WTC11 (cell line): ENCODE data around the gene BICC1. TPM values are rescaled to one million over a fixed set of nuclear protein-coding genes. Genes with fewer than 3 reads are reported as not detected.

Experiments
- ATAC-seq: fragments of 200-7000 bp; cut with Tn5 transposase; 2 replicates; pipeline ENCODE4 v1.10.0; 2021; ENCODE audit warnings: mild to moderate bottlenecking, moderate library complexity
- CTCF ChIA-PET: fragments of 300-600 bp; sonication (Branson Sonifier 250); formaldehyde crosslinking; loops from one replicate; lab custom pipeline; 2021; ENCODE audit warnings: antibody characterized with exemption; lab: Charles Lee
- POLR2A ChIA-PET: fragments of 350-600 bp; sonication (Branson Sonifier 250); formaldehyde crosslinking; loops from one replicate; lab custom pipeline; 2021; ENCODE audit warnings: antibody characterized with exemption; lab: Charles Lee
- DNase-seq: peaks from one replicate; pipeline ENCODE4 v3.0.0; 2021; ENCODE audit warnings: low spot score
- H3K27ac Mint-ChIP-seq: 2 replicates; pipeline ENCODE4 v1.8.0; 2021; ENCODE audit warnings: mixed read lengths
- H3K27me3 Mint-ChIP-seq: 2 replicates; pipeline ENCODE4 v1.8.0; 2021; ENCODE audit warnings: low read depth, mild to moderate bottlenecking, moderate library complexity, mixed read lengths
- H3K36me3 Mint-ChIP-seq: 2 replicates; pipeline ENCODE4 v1.8.0; 2021; ENCODE audit warnings: mixed read lengths
- H3K4me1 Mint-ChIP-seq: 2 replicates; pipeline ENCODE4 v1.8.0; 2022; ENCODE audit warnings: mixed read lengths
- H3K4me3 Mint-ChIP-seq: 2 replicates; pipeline ENCODE4 v1.8.0; 2021; ENCODE audit warnings: mild to moderate bottlenecking, moderate library complexity, mixed read lengths
- H3K9me3 Mint-ChIP-seq: 2 replicates; pipeline ENCODE4 v1.8.0; 2021; ENCODE audit warnings: mixed read lengths
- ATF1 ChIP-seq: sonication (generic); formaldehyde crosslinking; IDR thresholded peaks from 2 replicates; pipeline ENCODE4 v1.8.1; 2023; ENCODE audit warnings: mild to moderate bottlenecking, moderate library complexity, missing genetic modification reagents
- CREB1 ChIP-seq: sonication (generic); formaldehyde crosslinking; IDR thresholded peaks from 2 replicates; pipeline ENCODE4 v1.8.0; 2023; ENCODE audit warnings: mild to moderate bottlenecking, missing genetic modification reagents
- ESRRA ChIP-seq: sonication (generic); formaldehyde crosslinking; IDR thresholded peaks from 2 replicates; pipeline ENCODE4 v1.8.1; 2022; ENCODE audit warnings: mild to moderate bottlenecking, missing genetic modification reagents, borderline replicate concordance
- HMGA2 ChIP-seq: fragments of 250-450 bp; sonication (Bioruptor Pico); IDR thresholded peaks from 2 replicates; pipeline ENCODE4 v1.4.0; 2021; ENCODE audit warnings: mild to moderate bottlenecking, moderate library complexity
- MXD4 ChIP-seq: fragments of 250-450 bp; sonication (Bioruptor Pico); IDR thresholded peaks from 2 replicates; pipeline ENCODE4 v1.8.0; 2021; ENCODE audit warnings: mild to moderate bottlenecking, moderate library complexity, borderline replicate concordance
- MYBL2 ChIP-seq: sonication (generic); formaldehyde crosslinking; IDR thresholded peaks from 2 replicates; pipeline ENCODE4 v1.8.1; 2023; ENCODE audit warnings: mild to moderate bottlenecking, moderate library complexity, missing genetic modification reagents
- NFE2L1 ChIP-seq: sonication (generic); formaldehyde crosslinking; IDR thresholded peaks from 2 replicates; pipeline ENCODE4 v1.8.1; 2023; ENCODE audit warnings: missing genetic modification reagents
- NFYB ChIP-seq: sonication (generic); formaldehyde crosslinking; conservative IDR thresholded peaks from 2 replicates; pipeline ENCODE4 v1.8.0; 2022; ENCODE audit warnings: low read depth, missing genetic modification reagents
- TEAD1 ChIP-seq: sonication (generic); formaldehyde crosslinking; IDR thresholded peaks from 2 replicates; pipeline ENCODE4 v1.8.0; 2022; ENCODE audit warnings: mild to moderate bottlenecking, missing genetic modification reagents
- ZNF671 ChIP-seq: fragments of 250-450 bp; sonication (Bioruptor Pico); IDR thresholded peaks from 2 replicates; pipeline ENCODE4 v1.8.0; 2021; ENCODE audit warnings: mild to moderate bottlenecking
- total RNA-seq: library from RNA; stranded (reverse); gene quantifications from 3 replicates; pipeline ENCODE4 v1.2.3, GENCODE V29; 2021
- TF ChIP-seq, protein P1 (sequence below): sonication (generic); formaldehyde crosslinking; IDR thresholded peaks from 2 replicates; pipeline ENCODE4 v1.8.1; 2022; ENCODE audit warnings: mild to moderate bottlenecking, moderate library complexity, missing genetic modification reagents
- TF ChIP-seq, protein P2 (sequence below): sonication (generic); formaldehyde crosslinking; IDR thresholded peaks from 2 replicates; pipeline ENCODE4 v1.8.1; 2022; ENCODE audit warnings: low read depth, missing genetic modification reagents, borderline replicate concordance
- TF ChIP-seq, protein P3 (sequence below): fragments of 200-600 bp; IDR thresholded peaks from 2 replicates; pipeline ENCODE4 v1.8.0; 2022; ENCODE audit warnings: antibody characterized with exemption
- TF ChIP-seq, protein P4 (sequence below): sonication (generic); formaldehyde crosslinking; conservative IDR thresholded peaks from 2 replicates; pipeline ENCODE4 v1.8.1; 2023; ENCODE audit warnings: mild to moderate bottlenecking, low read depth, missing genetic modification reagents, moderate library complexity
- TF ChIP-seq, protein P5 (sequence below): sonication (generic); formaldehyde crosslinking; IDR thresholded peaks from 2 replicates; pipeline ENCODE4 v1.8.0; 2022; ENCODE audit warnings: missing genetic modification reagents
- TF ChIP-seq, protein P6 (sequence below): sonication (generic); formaldehyde crosslinking; IDR thresholded peaks from 2 replicates; pipeline ENCODE4 v1.8.0; 2022; ENCODE audit warnings: mild to moderate bottlenecking, missing genetic modification reagents
- TF ChIP-seq, protein P7 (sequence below): sonication (generic); formaldehyde crosslinking; IDR thresholded peaks from 2 replicates; pipeline ENCODE4 v1.8.1; 2022; ENCODE audit warnings: low read depth, mild to moderate bottlenecking, moderate library complexity, missing genetic modification reagents, borderline replicate concordance
- TF ChIP-seq, protein P8 (sequence below): sonication (generic); formaldehyde crosslinking; IDR thresholded peaks from 2 replicates; pipeline ENCODE4 v1.8.1; 2023; ENCODE audit warnings: mild to moderate bottlenecking, moderate library complexity, missing genetic modification reagents

BICC1 gene
- total RNA-seq, 1 experiment from 2014 or later = 0.61 TPM

DNA sequence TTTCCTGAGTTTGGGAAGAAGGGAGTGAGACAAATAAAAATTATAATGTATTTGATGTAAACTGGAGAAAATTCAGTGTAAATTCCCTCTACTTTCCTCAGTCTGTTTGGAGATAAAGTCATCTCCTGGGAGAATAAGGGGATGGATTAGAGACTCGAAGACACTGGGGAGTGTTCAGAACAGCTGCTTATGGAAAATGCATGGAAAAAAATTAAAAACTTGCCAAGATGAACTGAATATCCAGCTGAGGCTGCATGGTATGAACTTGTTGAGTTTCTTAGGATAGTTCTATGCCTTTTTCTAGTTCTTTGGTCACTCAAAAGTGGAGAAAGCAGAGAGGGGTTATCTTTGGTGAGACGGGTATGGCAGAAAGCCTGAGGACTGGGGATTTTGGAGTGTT lies 210.5 kb downstream of the BICC1 start (continued):
- TF ChIP-seq, protein P1, sequence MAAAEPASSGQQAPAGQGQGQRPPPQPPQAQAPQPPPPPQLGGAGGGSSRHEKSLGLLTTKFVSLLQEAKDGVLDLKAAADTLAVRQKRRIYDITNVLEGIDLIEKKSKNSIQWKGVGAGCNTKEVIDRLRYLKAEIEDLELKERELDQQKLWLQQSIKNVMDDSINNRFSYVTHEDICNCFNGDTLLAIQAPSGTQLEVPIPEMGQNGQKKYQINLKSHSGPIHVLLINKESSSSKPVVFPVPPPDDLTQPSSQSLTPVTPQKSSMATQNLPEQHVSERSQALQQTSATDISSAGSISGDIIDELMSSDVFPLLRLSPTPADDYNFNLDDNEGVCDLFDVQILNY = no peak
- TF ChIP-seq, protein P2, sequence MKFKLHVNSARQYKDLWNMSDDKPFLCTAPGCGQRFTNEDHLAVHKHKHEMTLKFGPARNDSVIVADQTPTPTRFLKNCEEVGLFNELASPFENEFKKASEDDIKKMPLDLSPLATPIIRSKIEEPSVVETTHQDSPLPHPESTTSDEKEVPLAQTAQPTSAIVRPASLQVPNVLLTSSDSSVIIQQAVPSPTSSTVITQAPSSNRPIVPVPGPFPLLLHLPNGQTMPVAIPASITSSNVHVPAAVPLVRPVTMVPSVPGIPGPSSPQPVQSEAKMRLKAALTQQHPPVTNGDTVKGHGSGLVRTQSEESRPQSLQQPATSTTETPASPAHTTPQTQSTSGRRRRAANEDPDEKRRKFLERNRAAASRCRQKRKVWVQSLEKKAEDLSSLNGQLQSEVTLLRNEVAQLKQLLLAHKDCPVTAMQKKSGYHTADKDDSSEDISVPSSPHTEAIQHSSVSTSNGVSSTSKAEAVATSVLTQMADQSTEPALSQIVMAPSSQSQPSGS = no peak
- TF ChIP-seq, protein P3, sequence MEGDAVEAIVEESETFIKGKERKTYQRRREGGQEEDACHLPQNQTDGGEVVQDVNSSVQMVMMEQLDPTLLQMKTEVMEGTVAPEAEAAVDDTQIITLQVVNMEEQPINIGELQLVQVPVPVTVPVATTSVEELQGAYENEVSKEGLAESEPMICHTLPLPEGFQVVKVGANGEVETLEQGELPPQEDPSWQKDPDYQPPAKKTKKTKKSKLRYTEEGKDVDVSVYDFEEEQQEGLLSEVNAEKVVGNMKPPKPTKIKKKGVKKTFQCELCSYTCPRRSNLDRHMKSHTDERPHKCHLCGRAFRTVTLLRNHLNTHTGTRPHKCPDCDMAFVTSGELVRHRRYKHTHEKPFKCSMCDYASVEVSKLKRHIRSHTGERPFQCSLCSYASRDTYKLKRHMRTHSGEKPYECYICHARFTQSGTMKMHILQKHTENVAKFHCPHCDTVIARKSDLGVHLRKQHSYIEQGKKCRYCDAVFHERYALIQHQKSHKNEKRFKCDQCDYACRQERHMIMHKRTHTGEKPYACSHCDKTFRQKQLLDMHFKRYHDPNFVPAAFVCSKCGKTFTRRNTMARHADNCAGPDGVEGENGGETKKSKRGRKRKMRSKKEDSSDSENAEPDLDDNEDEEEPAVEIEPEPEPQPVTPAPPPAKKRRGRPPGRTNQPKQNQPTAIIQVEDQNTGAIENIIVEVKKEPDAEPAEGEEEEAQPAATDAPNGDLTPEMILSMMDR = no peak
- TF ChIP-seq, protein P4, sequence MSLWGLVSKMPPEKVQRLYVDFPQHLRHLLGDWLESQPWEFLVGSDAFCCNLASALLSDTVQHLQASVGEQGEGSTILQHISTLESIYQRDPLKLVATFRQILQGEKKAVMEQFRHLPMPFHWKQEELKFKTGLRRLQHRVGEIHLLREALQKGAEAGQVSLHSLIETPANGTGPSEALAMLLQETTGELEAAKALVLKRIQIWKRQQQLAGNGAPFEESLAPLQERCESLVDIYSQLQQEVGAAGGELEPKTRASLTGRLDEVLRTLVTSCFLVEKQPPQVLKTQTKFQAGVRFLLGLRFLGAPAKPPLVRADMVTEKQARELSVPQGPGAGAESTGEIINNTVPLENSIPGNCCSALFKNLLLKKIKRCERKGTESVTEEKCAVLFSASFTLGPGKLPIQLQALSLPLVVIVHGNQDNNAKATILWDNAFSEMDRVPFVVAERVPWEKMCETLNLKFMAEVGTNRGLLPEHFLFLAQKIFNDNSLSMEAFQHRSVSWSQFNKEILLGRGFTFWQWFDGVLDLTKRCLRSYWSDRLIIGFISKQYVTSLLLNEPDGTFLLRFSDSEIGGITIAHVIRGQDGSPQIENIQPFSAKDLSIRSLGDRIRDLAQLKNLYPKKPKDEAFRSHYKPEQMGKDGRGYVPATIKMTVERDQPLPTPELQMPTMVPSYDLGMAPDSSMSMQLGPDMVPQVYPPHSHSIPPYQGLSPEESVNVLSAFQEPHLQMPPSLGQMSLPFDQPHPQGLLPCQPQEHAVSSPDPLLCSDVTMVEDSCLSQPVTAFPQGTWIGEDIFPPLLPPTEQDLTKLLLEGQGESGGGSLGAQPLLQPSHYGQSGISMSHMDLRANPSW (CRISPR knock-in tag) = no peak
- TF ChIP-seq ZNF671 (CRISPR knock-in tag) = no peak
- no peak for TF ChIP-seq ATF1 (CRISPR knock-in tag)
- TF ChIP-seq, protein P5, sequence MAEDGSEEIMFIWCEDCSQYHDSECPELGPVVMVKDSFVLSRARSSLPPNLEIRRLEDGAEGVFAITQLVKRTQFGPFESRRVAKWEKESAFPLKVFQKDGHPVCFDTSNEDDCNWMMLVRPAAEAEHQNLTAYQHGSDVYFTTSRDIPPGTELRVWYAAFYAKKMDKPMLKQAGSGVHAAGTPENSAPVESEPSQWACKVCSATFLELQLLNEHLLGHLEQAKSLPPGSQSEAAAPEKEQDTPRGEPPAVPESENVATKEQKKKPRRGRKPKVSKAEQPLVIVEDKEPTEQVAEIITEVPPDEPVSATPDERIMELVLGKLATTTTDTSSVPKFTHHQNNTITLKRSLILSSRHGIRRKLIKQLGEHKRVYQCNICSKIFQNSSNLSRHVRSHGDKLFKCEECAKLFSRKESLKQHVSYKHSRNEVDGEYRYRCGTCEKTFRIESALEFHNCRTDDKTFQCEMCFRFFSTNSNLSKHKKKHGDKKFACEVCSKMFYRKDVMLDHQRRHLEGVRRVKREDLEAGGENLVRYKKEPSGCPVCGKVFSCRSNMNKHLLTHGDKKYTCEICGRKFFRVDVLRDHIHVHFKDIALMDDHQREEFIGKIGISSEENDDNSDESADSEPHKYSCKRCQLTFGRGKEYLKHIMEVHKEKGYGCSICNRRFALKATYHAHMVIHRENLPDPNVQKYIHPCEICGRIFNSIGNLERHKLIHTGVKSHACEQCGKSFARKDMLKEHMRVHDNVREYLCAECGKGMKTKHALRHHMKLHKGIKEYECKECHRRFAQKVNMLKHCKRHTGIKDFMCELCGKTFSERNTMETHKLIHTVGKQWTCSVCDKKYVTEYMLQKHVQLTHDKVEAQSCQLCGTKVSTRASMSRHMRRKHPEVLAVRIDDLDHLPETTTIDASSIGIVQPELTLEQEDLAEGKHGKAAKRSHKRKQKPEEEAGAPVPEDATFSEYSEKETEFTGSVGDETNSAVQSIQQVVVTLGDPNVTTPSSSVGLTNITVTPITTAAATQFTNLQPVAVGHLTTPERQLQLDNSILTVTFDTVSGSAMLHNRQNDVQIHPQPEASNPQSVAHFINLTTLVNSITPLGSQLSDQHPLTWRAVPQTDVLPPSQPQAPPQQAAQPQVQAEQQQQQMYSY (CRISPR knock-in tag) = no peak
- no peak for TF ChIP-seq NFE2L1

DNA sequence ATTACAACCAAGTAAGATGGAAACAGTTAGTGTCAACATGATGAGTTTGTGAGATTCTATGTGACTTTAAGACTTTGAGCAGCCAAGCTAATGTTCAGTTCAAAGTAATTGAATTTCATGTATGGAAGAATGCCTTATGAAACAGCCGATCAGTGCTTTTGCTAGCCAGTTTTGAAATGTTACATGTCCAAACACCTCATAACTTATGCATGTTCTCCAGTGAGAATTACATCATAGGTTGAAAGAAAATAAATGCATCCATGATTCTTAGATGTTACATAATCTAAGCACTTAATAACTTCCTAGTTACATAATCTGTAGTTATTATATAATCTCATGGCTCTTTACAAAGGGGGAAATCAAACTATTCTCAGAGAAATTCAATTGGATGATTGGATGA lies 211.3 kb downstream of the BICC1 start:
- Mint-ChIP-seq H3K4me3 (no peak overlapping the region), H3K9me3 (peaks cover 1% of the 10 kb centered on the region; the same call in 1 of the 2 replicates), H3K36me3 (no peaks in the 10 kb centered on the region), H3K27me3 (no peaks in the 10 kb centered on the region; the same call in 1 of the 2 replicates), H3K4me1 (no peaks in the 10 kb centered on the region), H3K27ac (no peak overlapping the region)
- CTCF ChIA-PET = interaction anchor here (1.2 kb wide), 1 partner anchor 193 kb away, joined by 3 read pairs; no protein-coding TSS in a partner anchor
- POLR2A ChIA-PET = no interaction called here
- ATAC-seq (no peak), DNase-seq (no peak)
- no peak for TF ChIP-seq CREB1 (CRISPR knock-in tag)

DNA sequence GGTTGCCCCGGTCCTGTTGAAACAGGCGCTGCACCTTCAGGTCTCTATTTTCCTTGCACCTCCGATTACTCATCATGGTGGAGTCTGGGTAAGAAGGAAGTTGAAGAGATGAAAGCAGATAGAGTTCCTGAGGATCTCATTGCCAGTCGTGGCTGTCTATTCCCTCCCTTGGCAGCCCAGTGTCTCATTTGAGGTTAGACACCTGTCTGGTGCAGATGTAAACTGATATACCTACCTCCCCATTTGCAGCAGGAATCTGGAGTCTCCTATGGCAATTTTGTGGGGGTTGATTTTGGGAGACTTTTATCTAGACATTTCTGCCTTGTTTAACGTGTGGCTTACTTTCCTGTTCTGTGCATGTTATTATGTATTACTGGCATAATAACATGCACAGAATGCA lies 212.1 kb downstream of the BICC1 start:
- H3K36me3 Mint-ChIP-seq = peaks cover 1% of the 10 kb centered on the region; the same call in 1 of the 2 replicates
- no peak overlapping the region for H3K27ac Mint-ChIP-seq
- peaks cover 9% of the 10 kb centered on the region for H3K9me3 Mint-ChIP-seq
- H3K4me1 Mint-ChIP-seq = no peaks in the 10 kb centered on the region
- no peak for DNase-seq
- no peaks in the 10 kb centered on the region; the same call in 1 of the 2 replicates for H3K27me3 Mint-ChIP-seq
- no peak for ATAC-seq
- no peak overlapping the region for H3K4me3 Mint-ChIP-seq
- POLR2A ChIA-PET = no interaction called here
- CTCF ChIA-PET = no interaction called here
- TF ChIP-seq, protein P6, sequence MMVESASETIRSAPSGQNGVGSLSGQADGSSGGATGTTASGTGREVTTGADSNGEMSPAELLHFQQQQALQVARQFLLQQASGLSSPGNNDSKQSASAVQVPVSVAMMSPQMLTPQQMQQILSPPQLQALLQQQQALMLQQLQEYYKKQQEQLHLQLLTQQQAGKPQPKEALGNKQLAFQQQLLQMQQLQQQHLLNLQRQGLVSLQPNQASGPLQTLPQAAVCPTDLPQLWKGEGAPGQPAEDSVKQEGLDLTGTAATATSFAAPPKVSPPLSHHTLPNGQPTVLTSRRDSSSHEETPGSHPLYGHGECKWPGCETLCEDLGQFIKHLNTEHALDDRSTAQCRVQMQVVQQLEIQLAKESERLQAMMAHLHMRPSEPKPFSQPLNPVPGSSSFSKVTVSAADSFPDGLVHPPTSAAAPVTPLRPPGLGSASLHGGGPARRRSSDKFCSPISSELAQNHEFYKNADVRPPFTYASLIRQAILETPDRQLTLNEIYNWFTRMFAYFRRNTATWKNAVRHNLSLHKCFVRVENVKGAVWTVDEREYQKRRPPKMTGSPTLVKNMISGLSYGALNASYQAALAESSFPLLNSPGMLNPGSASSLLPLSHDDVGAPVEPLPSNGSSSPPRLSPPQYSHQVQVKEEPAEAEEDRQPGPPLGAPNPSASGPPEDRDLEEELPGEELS (CRISPR knock-in tag) = no peak
- TF ChIP-seq NFYB (CRISPR knock-in tag) (no peak), ESRRA (CRISPR knock-in tag) (no peak), TEAD1 (CRISPR knock-in tag) (no peak), MXD4 (CRISPR knock-in tag) (no peak), HMGA2 (no peak), MYBL2 (CRISPR knock-in tag) (no peak)
- TF ChIP-seq, protein P7, sequence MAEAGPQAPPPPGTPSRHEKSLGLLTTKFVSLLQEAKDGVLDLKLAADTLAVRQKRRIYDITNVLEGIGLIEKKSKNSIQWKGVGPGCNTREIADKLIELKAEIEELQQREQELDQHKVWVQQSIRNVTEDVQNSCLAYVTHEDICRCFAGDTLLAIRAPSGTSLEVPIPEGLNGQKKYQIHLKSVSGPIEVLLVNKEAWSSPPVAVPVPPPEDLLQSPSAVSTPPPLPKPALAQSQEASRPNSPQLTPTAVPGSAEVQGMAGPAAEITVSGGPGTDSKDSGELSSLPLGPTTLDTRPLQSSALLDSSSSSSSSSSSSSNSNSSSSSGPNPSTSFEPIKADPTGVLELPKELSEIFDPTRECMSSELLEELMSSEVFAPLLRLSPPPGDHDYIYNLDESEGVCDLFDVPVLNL (CRISPR knock-in tag) = no peak
- TF ChIP-seq, protein P8, sequence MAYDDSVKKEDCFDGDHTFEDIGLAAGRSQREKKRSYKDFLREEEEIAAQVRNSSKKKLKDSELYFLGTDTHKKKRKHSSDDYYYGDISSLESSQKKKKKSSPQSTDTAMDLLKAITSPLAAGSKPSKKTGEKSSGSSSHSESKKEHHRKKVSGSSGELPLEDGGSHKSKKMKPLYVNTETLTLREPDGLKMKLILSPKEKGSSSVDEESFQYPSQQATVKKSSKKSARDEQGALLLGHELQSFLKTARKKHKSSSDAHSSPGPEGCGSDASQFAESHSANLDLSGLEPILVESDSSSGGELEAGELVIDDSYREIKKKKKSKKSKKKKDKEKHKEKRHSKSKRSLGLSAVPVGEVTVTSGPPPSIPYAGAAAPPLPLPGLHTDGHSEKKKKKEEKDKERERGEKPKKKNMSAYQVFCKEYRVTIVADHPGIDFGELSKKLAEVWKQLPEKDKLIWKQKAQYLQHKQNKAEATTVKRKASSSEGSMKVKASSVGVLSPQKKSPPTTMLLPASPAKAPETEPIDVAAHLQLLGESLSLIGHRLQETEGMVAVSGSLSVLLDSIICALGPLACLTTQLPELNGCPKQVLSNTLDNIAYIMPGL (CRISPR knock-in tag) = no peak
